Right lobe of liver (tissue), 6 donors: ENCODE data around the gene ANKRD55. TPM values are rescaled to one million over a fixed set of nuclear protein-coding genes. Genes with fewer than 3 reads are reported as not detected.
A peak's percentile ranks its signal among the peaks of the same experiment; 100 is the strongest.

Source experiments
- ATAC-seq, 4 donors: fragments of 200-7000 bp; cut with Tn5 transposase; one replicate each; pipeline ENCODE4 v1.9.1; 2020; ENCODE audit warnings: mild to moderate bottlenecking in 4 of 4, moderate library complexity in 4 of 4
- DNase-seq, 3 donors: peaks; one replicate each; pipeline ENCODE4 v3.0.0-alpha.2; 2020
- H3K27ac ChIP-seq, 3 donors: fragments of 200-600 bp; one replicate each; pipeline ENCODE4 v1.8.0; 2022
- H3K27me3 ChIP-seq, 2 donors: fragments of 200-600 bp; one replicate each; pipeline ENCODE4 v1.8.0; 2022
- H3K36me3 ChIP-seq, 4 donors: fragments of 200-600 bp; sonication (generic) in 1 of 4; one replicate each; pipeline versions ENCODE4 v1.5.1 to v1.8.0; 2017 to 2022; ENCODE audit warnings: control low read depth in 1 of 4
- H3K4me1 ChIP-seq, 4 donors: fragments of 200-600 bp; sonication (generic) in 1 of 4; one replicate each; pipeline versions ENCODE4 v1.5.1 to v1.8.0; 2017 to 2022; ENCODE audit warnings: control low read depth in 1 of 4
- H3K4me3 ChIP-seq, 3 donors: fragments of 200-600 bp; one replicate each; pipeline ENCODE4 v1.8.0; 2022
- H3K9me3 ChIP-seq, 4 donors: fragments of 200-600 bp; sonication (generic) in 1 of 4; one replicate each; pipeline versions ENCODE4 v1.5.1 to v1.8.0; 2017 to 2022; ENCODE audit warnings: control low read depth in 1 of 4
- CTCF ChIP-seq, 4 donors: fragments of 200-600 bp in 3 of 4; fragments of 450-650 bp in 1 of 4; IDR thresholded peaks; one replicate each; pipeline versions ENCODE4 v1.5.1 to v1.8.0; 2016 to 2022; ENCODE audit warnings: antibody characterized with exemption in 4 of 4, mild to moderate bottlenecking in 2 of 4
- POLR2A ChIP-seq: fragments of 450-650 bp; IDR thresholded peaks from one replicate; pipeline ENCODE4 v1.6.1; 2017; ENCODE audit warnings: antibody characterized with exemption, mild to moderate bottlenecking
- WGBS: methylation state at CpG from one replicate; pipeline ENCODE4 v1.1.6; 2018; ENCODE audit warnings: low coverage, low lambda C conversion rate; ENCODE audit not compliant: insufficient coverage; ENCODE audit errors: missing lambda C conversion rate; 5-methylcytosine and 5-hydroxymethylcytosine counted together
- intact Hi-C, 2 donors: fragments of 100-400 bp; cut with DNase I; formaldehyde crosslinking; loops; one replicate each; pipeline versions ENCODE4 v1.11.2 to v1.14.1; 2022
- total RNA-seq, 6 experiments: library from RNA; depleted of rRNA in 2 of 6; stranded (reverse); fragments of >200 nt in 2 of 6; fragmentation: NEBNext Ultra II Directional in 3 of 6; extraction: Animal tissue kit (Norgen Biotek cat#: 25700) in 3 of 6; gene quantifications; one replicate each; pipeline versions ENCODE4 v1.1.0 to v1.2.4, GENCODE V29; 2016 to 2023
- donor health status: DM: no; HTN: yes; CAD: no.
- donor health status: DM: no; HTN: no; CAD: no.
- donor health status: DM: no; HTN: no; CAD: no.
- donor health status: DM: no; HTN: yes; CAD: no.
- donor health status: DM: no; HTN: yes; CAD: no.

The ANKRD55 gene
- total RNA-seq, 6 experiments from 2014 or later: 0.68 to 2.2 (median 1.2) TPM

GRCh38 chr5:56172241-56172640 is 60.9 kb downstream of the ANKRD55 start:
- Histone ChIP-seq H3K4me1 (no peaks in the 10 kb centered on the region), H3K27me3 (no peaks in the 10 kb centered on the region), H3K36me3 (no peaks in the 10 kb centered on the region), H3K9me3 (no peaks in the 10 kb centered on the region), H3K27ac (no peak overlapping the region), H3K4me3 (no peak overlapping the region)
- ATAC-seq (no peak), DNase-seq (no peak)
- intact Hi-C loops: no loop called here
- WGBS: 0% methylated on average over 1 of the region's 1 CpG
- no peak for TF ChIP-seq CTCF (IDR thresholded peaks at IDR 0.05)
- no peak for TF ChIP-seq POLR2A

- Histone ChIP-seq H3K9me3 (no peaks in the 10 kb centered on the region), H3K27me3 (no peaks in the 10 kb centered on the region), H3K4me3 (no peak overlapping the region), H3K4me1 (no peaks in the 10 kb centered on the region), H3K27ac (no peak overlapping the region), H3K36me3 (no peaks in the 10 kb centered on the region)
- WGBS: 71% methylated on average over 1 of the region's 4 CpGs
- DNase-seq (no peak), ATAC-seq (no peak)
- intact Hi-C loops: no loop called here
- TF ChIP-seq POLR2A: no peak
Observed at GRCh38 chr5:56170557-56170956, 62.6 kb downstream of the ANKRD55 start.

- H3K9me3 ChIP-seq: no peaks in the 10 kb centered on the region
- H3K27me3 ChIP-seq: no peaks in the 10 kb centered on the region
- no peak overlapping the region for H3K27ac ChIP-seq
- intact Hi-C loops: no loop called here
- H3K4me3 ChIP-seq: no peak overlapping the region
- ATAC-seq: no peak
- no peaks in the 10 kb centered on the region for H3K36me3 ChIP-seq
- no peaks in the 10 kb centered on the region for H3K4me1 ChIP-seq
- DNase-seq: no peak
- no peak for TF ChIP-seq POLR2A
- no peak for TF ChIP-seq CTCF (IDR thresholded peaks at IDR 0.05)
Observed at GRCh38 chr5:56169949-56170348, 63.2 kb downstream of the ANKRD55 start.

GRCh38 chr5:56169281-56169680 is 63.8 kb downstream of the ANKRD55 start:
- no peaks in the 10 kb centered on the region for H3K27me3 ChIP-seq
- intact Hi-C loops: no loop called here
- WGBS: 62% methylated on average over 2 of the region's 2 CpGs
- no peak for TF ChIP-seq POLR2A
- TF ChIP-seq CTCF (IDR thresholded peaks at IDR 0.05): no peak
- DNase-seq: no peak
- H3K27ac ChIP-seq: no peak overlapping the region
- H3K9me3 ChIP-seq: no peaks in the 10 kb centered on the region
- no peak overlapping the region for H3K4me3 ChIP-seq
- no peaks in the 10 kb centered on the region for H3K36me3 ChIP-seq
- no peaks in the 10 kb centered on the region for H3K4me1 ChIP-seq
- no peak for ATAC-seq

GRCh38 chr5:56168066-56168478 is 65.1 kb downstream of the ANKRD55 start:
- Histone ChIP-seq H3K27ac (no peak overlapping the region), H3K36me3 (no peaks in the 10 kb centered on the region), H3K9me3 (no peaks in the 10 kb centered on the region), H3K4me3 (no peak overlapping the region), H3K4me1 (no peaks in the 10 kb centered on the region), H3K27me3 (no peaks in the 10 kb centered on the region)
- WGBS: 82% methylated on average over 8 of the region's 8 CpGs
- DNase-seq (no peak), ATAC-seq (peak in 2 of 4 donors; percentile 36 to 65)
- TF ChIP-seq CTCF (IDR thresholded peaks at IDR 0.05): no peak
- intact Hi-C loops: no loop called here
